ENCODE data around the gene SLC20A1. TPM values are rescaled to one million over a fixed set of nuclear protein-coding genes. Genes with fewer than 3 reads are reported as not detected.

SLC20A1 gene
- total and polyA plus RNA-seq, 2 of the 4 experiments (the other 2 are of a cell fraction) = 93.6 to 94.1 TPM

DNA sequence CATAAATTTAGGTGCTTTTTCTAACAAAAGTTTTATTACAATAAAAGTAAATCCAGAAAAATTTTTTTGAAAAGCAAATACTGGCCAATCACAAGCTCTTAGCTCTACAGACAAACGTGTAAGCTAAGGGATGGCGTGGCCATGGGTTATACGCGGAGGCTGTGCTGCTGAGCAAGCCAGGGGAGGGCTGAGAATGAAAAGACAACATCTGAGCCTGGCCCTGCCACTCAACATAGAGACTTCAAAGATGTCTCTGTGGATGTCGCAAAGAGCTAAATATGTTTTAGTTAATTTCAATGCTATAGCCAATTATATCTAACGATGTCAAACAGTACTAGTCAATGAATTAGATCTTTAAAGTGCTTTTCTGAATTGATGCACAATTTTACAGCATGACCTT, 41.8 kb downstream of the SLC20A1 start:
- Histone ChIP-seq H2AK5ac (ENCODE audit: low read depth, low read length) (no peak overlapping the region), H4K5ac (ENCODE audit: low read depth, low read length) (no peak overlapping the region), H2BK20ac (ENCODE audit: low read depth, low read length) (no peak overlapping the region), H3K4me2 (ENCODE audit: low read depth, low read length) (no peak overlapping the region), H3K4me1 (ENCODE audit: control insufficient read depth, insufficient read depth, low read length) (peaks cover 6% of the 10 kb centered on the region), H2AK9ac (replicated peaks; ENCODE audit: low read depth, low read length, poor library complexity) (no peak overlapping the region), H3K4me3 (ENCODE audit: insufficient read depth, low read depth, low read length) (no peak overlapping the region), H3K23ac (ENCODE audit: low read depth, low read length) (no peak overlapping the region), H3K14ac (replicated peaks; ENCODE audit: low read depth, low read length) (no peak overlapping the region), H3K27ac (ENCODE audit: insufficient read depth, low read length) (no peak overlapping the region), H3K79me1 (ENCODE audit: low read depth in 1 of 2, low read length in 2 of 2) (no peaks in the 10 kb centered on the region), H3K9ac (ENCODE audit: low read depth, low read length) (no peak overlapping the region), H2BK15ac (ENCODE audit: low read depth, low read length) (no peak overlapping the region), H3K18ac (ENCODE audit: low read depth, low read length) (no peak overlapping the region), H3K9me3 (ENCODE audit: control insufficient read depth, insufficient read depth, low read length) (no peaks in the 10 kb centered on the region), H3K56ac (ENCODE audit: extremely low read depth, insufficient read depth, low read length) (no peak overlapping the region), H2BK120ac (ENCODE audit: low read depth, low read length) (no peak overlapping the region), H4K8ac (ENCODE audit: low read depth in 2 of 2, low read length in 2 of 2) (no peak overlapping the region), H3K9me1 (ENCODE audit: insufficient read depth, low read length) (peaks cover 12% of the 10 kb centered on the region), H3K27me3 (ENCODE audit: control insufficient read depth, insufficient read depth, low read length) (no peaks in the 10 kb centered on the region), H3K36me3 (ENCODE audit: control insufficient read depth, insufficient read depth, low read length) (no peaks in the 10 kb centered on the region), H3K4ac (ENCODE audit: low read depth, low read length) (no peak overlapping the region), H4K20me1 (ENCODE audit: insufficient read depth, low read length) (no peaks in the 10 kb centered on the region), H2AFZ (replicated peaks; ENCODE audit: low read length, poor library complexity) (no peak overlapping the region), H2BK5ac (ENCODE audit: low read depth, low read length, poor library complexity, severe bottlenecking) (no peak overlapping the region), H4K91ac (ENCODE audit: insufficient read depth, low read depth, low read length) (no peak overlapping the region)
- no TSS peak for BruUV-seq (replicated peaks)
- WGBS, 2 experiments (ENCODE audit: extremely low coverage in 2 of 2, insufficient read length in 1 of 2) = 94% methylated on average over 3 of the region's 6 CpGs; no CpG with 5 or more reads in 1 of the 2 experiments
- no peak for TF ChIP-seq NFE2L2 (IDR thresholded peaks at IDR 0.05; ENCODE audit: low read depth, low read length)
- TF ChIP-seq FOS (IDR thresholded peaks at IDR 0.05; ENCODE audit: low read depth, low read length) = no peak
- no peak for TF ChIP-seq MAZ (IDR thresholded peaks at IDR 0.05; ENCODE audit: borderline replicate concordance, low read depth, low read length)
- no peak for DNase-seq
- ATAC-seq (ENCODE audit: low read depth) = no peak
- intact Hi-C loops (cut with micrococcal nuclease) = no loop called here
- dilution Hi-C loops (cut with HindIII; ENCODE audit: low sequenced_read_pairs, unreplicated experiment) = no loop called here
- POLR2A ChIA-PET (ENCODE audit: unreplicated experiment) = no interaction called here
- in situ Hi-C loops (cut with MboI; ENCODE audit: low sequenced_read_pairs) = no loop called here
- CTCF ChIA-PET = no interaction called here
